GM06990 (cell line): Measurements from ENCODE around the gene EDARADD.
A peak's percentile ranks its signal among the peaks of the same experiment; 100 is the strongest.

ENCODE experiments used
- DNase-seq: peaks from one replicate; pipeline ENCODE4 v3.0.0-alpha.2; 2011; ENCODE audit not compliant: insufficient read length; ENCODE audit errors: extremely low read depth
- H3K27me3 ChIP-seq: replicated peaks from 2 replicates; pipeline ENCODE4 v1.6.0; 2011; ENCODE audit warnings: low read length; ENCODE audit not compliant: control insufficient read depth, insufficient read depth
- H3K36me3 ChIP-seq: 2 replicates; pipeline ENCODE4 v1.5.1; 2011; ENCODE audit warnings: low read length; ENCODE audit not compliant: control insufficient read depth, insufficient read depth
- H3K4me3 ChIP-seq: replicated peaks from 2 replicates; pipeline ENCODE4 v1.5.1; 2011; ENCODE audit warnings: low read depth, mild to moderate bottlenecking, control low read depth, low read length
- CTCF ChIP-seq: IDR thresholded peaks from 2 replicates; pipeline ENCODE4 v1.5.1; 2011; ENCODE audit warnings: low read length, control low read depth, mild to moderate bottlenecking, inconsistent platforms; ENCODE audit not compliant: insufficient read depth, poor library complexity, severe bottlenecking

The EDARADD gene

GRCh38 chr1:236395947-236396664 lies 2.0 kb downstream of the EDARADD start:
- no peaks in the 10 kb centered on the region for H3K27me3 ChIP-seq
- no peak for TF ChIP-seq CTCF
- H3K36me3 ChIP-seq = no peaks in the 10 kb centered on the region
- peak overlapping the region; percentile 64 for H3K4me3 ChIP-seq
- DNase-seq = no peak

- no peak for DNase-seq
- Histone ChIP-seq H3K4me3 (no peak overlapping the region), H3K36me3 (no peaks in the 10 kb centered on the region), H3K27me3 (no peaks in the 10 kb centered on the region)
- no peak for TF ChIP-seq CTCF
These were observed 2.6 kb downstream of the EDARADD start for GRCh38 chr1:236396665-236397043.

- H3K27me3 ChIP-seq = no peaks in the 10 kb centered on the region
- H3K4me3 ChIP-seq = no peak overlapping the region
- no peak for TF ChIP-seq CTCF
- no peak for DNase-seq
- no peaks in the 10 kb centered on the region for H3K36me3 ChIP-seq
These were observed 3.2 kb downstream of the EDARADD start for GRCh38 chr1:236397173-236397759.

- H3K36me3 ChIP-seq = no peaks in the 10 kb centered on the region
- no peaks in the 10 kb centered on the region for H3K27me3 ChIP-seq
- no peak overlapping the region for H3K4me3 ChIP-seq
- no peak for TF ChIP-seq CTCF
- no peak for DNase-seq
These were observed 4.5 kb downstream of the EDARADD start for GRCh38 chr1:236398538-236398937.

GRCh38 chr1:236400061-236400603 lies 6.0 kb downstream of the EDARADD start:
- Histone ChIP-seq H3K4me3 (no peak overlapping the region), H3K36me3 (no peaks in the 10 kb centered on the region), H3K27me3 (no peaks in the 10 kb centered on the region)
- TF ChIP-seq CTCF = no peak
- DNase-seq = no peak
